Measurements from ENCODE around the gene KRT25.

DNA sequence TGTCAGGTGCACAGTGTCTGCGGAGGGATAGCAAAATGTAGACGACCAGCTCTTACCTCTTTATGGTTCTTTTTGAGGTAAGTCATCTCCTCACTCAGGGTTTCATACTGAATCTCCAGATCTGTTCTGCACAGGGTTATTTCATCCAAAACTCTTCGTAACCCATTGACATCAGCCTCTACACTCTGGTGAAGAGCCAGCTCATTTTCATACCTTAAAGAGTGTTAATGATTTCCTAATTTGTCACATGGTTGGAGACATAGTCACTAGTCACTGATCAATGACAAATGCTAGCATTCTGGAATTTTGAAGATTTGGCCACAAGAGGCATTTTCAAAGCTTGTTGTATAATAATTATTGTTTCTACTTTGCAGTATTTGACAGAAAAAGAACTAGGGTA, 1.3 kb downstream of the KRT25 start:
- TF ChIP-seq, protein P1, sequence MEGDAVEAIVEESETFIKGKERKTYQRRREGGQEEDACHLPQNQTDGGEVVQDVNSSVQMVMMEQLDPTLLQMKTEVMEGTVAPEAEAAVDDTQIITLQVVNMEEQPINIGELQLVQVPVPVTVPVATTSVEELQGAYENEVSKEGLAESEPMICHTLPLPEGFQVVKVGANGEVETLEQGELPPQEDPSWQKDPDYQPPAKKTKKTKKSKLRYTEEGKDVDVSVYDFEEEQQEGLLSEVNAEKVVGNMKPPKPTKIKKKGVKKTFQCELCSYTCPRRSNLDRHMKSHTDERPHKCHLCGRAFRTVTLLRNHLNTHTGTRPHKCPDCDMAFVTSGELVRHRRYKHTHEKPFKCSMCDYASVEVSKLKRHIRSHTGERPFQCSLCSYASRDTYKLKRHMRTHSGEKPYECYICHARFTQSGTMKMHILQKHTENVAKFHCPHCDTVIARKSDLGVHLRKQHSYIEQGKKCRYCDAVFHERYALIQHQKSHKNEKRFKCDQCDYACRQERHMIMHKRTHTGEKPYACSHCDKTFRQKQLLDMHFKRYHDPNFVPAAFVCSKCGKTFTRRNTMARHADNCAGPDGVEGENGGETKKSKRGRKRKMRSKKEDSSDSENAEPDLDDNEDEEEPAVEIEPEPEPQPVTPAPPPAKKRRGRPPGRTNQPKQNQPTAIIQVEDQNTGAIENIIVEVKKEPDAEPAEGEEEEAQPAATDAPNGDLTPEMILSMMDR (IDR thresholded peaks at IDR 0.05), result no peak
- TF ChIP-seq POLR2A (IDR thresholded peaks at IDR 0.05), result no peak
